Endometrial microvascular endothelial cells (primary cell): ENCODE data around the gene NDUFB11. TPM values are rescaled to one million over a fixed set of nuclear protein-coding genes. Genes with fewer than 3 reads are reported as not detected.
"Not testable (repeated sequence)": the region's sequence is repeated elsewhere in the genome, so short reads cannot be mapped to it uniquely, and the experiment has no call there.

Experiments
- in situ Hi-C: cut with HindIII; loops from 2 replicates; pipeline ENCODE4 v1.10.0; 2017; ENCODE audit warnings: low sequenced_read_pairs, low pct_unique_long_range_greater_than_20kb; ENCODE audit errors: inconsistent ontology term
- total RNA-seq: library from RNA; depleted of rRNA; stranded (reverse); fragments of >200 nt; gene quantifications from one replicate; pipeline ENCODE4 v1.2.3, GENCODE V29; 2015; ENCODE audit errors: inconsistent ontology term

Gene NDUFB11
- total RNA-seq, 1 donor from 2014 or later: 40.3 TPM

DNA sequence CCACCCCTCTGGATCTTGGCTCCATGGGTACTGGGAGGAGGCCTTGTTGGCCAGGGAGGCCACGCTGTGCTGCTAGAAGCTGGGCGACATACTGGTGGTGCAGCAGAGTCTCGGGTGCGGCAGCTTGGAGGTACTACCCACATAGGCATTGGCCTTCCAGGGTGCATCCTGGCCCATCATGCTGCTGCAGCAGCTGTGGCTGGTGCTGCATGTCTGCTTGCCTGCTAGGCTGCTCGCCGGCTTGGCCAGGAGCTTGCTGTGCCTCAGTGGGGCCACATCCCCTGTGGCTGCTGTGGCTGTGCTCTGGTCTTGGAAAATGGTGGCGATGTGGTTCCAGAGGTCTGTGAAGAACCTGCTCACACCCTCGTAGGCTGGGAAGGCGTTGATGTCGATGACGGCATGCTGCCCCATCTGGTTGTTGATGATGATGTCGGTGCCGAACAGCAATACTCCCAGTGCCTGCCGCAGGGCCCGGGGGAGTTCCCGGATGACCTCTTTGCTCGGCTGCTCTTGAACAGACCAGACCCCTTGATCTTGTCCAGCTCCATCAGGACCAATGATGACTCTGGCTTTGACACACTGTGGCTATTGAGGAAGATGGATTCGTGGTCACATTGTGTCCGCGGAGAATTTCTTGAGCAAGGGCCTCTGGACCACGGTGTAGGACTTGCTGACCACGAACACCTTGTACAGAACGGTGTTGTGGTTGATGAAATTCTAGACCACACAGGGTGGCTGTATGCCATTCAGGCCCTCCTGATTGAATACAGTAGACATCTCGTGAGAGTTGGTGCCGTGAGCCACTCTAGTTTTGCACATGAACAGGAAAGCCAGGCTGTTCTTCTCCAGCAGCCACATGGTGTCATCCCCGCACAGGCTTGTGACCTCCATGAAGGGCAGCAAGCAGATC, 12.4 kb upstream of the NDUFB11 start:
- in situ Hi-C loops: no loop called here

DNA sequence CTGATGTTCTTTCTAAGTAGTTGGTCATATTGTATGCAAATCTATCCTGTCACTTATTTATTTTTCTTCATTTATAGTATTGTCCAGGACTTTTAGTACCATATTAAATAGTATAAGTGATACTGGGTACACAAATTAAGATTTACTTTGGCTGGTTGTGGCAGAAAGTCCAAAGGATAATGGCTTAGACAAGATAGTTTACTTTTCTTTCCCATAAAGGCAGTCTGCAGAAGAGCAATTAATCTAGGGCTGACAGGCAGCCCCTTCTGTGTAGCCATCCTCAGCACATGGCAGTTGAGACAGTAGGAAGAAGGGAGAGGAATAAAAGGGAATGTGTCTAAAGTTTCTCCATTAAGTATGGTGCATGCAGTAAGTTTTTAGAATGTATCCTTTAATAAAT, 6.9 kb upstream of the NDUFB11 start:
- in situ Hi-C loops: no loop called here

GRCh38 chrX:47148946-47149345, 4.4 kb upstream of the NDUFB11 start:
- in situ Hi-C loops: no loop called here

- in situ Hi-C loops: no loop called here
These were observed 2.7 kb upstream of the NDUFB11 start for GRCh38 chrX:47146936-47147859.

GRCh38 chrX:47146121-47146935, 1.8 kb upstream of the NDUFB11 start:
- in situ Hi-C loops: no loop called here

DNA sequence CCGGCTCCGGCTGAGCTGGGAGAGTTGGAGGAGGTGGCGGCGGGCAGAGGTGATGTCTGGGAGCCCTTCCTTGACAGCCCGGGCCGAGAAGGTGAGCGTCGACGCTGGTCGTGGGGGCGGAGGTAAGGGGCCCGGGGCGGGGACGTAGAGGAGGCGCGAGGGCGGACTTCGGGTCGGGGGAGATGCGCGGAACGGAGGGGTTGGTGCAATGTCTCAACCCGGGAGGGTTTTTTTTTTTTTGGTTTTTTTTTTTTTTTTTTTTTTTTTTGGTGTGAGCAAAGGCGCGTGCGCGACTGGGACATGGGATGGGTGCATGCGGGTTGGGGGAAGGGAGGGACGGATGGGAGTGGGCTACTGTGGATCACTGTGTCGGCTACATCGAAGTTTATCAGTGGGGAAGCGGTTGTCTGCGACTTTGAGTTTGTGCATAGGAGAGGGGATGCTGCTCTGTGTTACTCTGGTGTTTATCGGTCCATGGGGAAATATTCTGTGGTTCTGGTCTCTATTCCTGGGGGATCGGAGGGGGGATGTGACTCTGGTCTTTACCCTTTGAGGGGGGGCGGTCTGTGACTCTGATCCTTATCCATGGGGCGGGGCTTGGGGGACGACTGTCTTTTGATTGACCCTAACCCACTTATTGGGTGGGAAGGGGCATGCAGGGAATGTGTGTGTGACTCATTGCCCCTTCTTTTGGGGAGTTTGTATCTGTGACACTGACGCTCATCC, 1.1 kb upstream of the NDUFB11 start:
- in situ Hi-C loops: no loop called here

DNA sequence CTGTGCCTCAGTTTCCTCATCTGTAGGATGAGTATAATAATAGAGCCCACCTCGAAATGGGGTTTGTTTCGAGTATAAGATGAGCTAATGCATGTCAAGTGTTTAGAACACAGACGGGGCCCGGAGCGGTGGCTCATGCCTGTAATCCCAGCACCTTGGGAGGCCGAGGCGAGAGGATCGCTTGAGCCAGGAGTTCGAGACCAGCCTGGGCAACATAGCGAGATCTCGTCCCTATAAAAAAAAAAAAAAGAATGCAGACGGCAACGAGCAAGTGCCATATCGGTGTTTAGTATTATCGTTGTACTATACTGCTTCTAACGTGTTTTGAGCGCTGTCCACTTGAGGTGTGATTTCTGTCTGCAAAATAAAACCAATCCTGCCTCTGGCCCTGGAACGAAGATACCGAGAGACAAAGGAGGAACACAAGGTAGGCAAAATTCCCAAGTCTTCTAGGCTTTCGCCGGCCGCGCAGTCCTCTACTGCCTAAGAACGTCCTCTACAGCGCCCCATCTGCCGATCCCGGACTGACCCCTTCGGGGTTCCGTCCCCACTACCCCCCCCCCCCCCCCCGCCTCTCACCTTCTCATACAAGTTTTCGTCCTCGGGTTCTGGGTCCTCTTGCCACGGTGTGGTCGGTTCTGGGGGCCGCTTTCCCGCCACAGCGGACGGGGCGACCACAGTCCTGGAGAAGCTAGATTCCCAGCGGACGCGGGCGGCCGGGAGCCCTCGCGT, 442 bp downstream of the NDUFB11 start:
- in situ Hi-C loops: no loop called here

DNA sequence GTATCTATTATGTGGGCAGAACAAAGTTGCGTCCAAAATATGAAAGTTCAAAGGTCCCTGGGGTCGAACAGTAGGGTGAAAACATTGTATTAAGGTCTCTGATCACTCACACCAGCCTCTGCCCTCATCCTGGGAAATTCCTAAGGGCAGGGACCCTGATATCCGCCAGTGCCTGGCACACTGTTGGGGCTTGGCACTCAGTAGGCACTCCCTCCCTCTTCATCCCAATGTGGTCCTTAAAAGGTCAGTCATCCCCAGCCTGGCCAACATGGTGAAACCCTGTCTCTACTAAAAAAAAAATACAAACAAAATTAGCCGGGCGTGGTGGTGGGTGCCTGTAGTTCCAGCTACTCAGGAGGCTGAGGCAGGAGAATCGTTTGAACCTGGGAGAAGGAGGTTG, 6.3 kb downstream of the NDUFB11 start:
- in situ Hi-C loops: no loop called here

DNA sequence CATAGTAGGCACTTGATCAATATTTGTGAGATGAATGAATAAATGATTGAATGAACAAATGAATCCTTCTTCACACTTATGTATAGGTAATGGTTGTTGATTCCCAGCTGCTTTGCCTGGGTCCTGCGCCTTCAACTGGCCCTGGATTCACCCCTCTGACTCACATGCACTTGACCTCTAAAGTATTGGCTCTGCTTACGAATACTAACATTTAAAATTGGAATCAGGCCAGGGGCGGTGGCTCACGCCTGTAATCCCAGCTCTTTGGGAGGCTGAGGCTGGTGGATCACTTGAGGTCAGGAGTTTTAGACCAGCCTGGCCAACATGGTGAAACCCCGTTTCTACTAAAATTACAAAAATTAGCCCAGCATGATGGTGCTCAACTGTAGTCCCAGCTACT, 8.9 kb downstream of the NDUFB11 start:
- in situ Hi-C loops: not testable (repeated sequence)

- in situ Hi-C loops: no loop called here
These were observed 11.0 kb downstream of the NDUFB11 start for GRCh38 chrX:47133493-47133892.

DNA sequence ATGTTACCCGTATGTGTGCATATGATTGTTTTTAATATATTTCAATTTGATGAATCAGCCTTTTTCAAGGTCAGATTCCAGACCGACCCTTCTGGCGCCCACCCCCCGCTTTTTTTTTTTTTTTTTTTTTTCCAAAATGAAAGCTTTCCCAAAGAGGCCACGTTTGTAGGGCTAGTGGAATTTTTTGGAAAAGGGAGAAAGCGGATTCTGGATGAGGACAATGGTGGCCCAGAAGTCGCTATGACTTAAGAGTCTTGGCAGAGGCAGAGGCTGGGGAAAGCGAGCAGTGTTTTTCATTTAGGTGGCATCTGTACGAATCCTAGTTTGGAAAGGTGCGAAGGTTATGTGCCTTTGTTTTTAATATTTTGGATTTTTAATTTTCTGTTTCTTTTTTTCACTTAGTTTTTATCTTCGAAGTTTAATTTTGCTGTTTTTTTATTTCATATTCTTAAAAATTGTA, 14.6 kb downstream of the NDUFB11 start:
- in situ Hi-C loops: no loop called here

DNA sequence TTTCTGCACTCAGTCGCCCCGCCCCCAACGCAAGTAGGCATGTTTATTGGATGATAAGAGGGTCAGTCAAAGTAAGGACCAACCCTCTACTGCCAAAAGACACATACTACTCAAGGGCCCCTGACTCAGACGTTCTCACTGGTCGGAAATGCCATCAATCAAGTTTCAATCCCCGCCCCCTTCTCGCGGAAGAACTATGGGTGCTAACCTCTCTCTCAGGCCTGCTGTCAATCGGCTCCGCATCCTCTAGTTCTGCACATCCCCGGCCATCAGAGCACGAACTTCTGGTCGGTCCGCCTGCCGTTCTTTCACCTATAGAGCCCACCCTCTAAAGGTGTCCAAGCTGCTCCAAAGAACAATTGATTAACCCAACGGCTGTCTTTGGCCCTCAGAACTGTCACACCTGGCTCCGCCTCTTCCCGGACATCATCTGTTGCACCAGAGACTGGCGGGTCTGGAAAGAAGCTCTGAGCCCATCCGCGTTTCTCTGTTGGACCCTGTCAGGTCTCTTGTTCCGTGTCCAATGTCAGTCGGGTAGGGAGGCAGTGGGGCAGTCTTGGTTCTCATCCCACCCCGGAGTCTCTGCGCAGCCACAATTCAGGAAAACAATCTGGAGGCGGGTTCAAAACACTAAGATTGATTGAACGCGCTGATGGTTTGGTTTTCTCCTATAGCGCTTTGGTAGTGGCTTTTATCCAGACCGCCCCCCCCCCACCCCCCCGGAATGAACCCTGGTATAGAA, 15.2 kb downstream of the NDUFB11 start:
- in situ Hi-C loops: no loop called here

GRCh38 chrX:47124466-47124865, 20.0 kb downstream of the NDUFB11 start:
- in situ Hi-C loops: not testable (repeated sequence)

DNA sequence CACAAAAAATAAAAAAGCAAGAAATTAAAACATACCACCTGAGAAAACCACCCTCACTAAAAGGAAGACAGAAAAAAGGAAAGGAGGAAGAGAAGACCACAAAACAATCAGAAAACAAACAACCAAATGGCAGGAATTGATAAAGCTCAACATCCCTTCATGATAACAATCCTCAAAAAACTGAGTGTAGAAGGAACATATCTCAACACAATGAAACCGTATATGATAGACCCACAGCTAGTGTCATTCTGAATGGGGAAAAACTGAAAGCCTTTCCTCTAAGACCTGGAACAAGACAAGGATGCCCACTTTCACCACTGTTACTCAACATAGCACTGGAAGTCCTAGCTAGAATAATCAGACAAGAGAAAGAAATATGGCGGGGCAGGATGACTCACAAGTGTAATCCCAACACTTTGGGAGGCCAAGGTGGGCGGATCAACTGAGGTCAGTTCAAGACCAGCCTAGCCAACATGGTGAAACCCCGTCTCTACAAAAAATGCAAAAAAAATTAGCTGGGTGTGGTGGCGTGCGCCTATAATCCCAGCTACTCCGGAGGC, 27.9 kb downstream of the NDUFB11 start:
- in situ Hi-C loops: not testable (repeated sequence)

- in situ Hi-C loops: no loop called here
These were observed 32.1 kb downstream of the NDUFB11 start for GRCh38 chrX:47112316-47112954.

DNA sequence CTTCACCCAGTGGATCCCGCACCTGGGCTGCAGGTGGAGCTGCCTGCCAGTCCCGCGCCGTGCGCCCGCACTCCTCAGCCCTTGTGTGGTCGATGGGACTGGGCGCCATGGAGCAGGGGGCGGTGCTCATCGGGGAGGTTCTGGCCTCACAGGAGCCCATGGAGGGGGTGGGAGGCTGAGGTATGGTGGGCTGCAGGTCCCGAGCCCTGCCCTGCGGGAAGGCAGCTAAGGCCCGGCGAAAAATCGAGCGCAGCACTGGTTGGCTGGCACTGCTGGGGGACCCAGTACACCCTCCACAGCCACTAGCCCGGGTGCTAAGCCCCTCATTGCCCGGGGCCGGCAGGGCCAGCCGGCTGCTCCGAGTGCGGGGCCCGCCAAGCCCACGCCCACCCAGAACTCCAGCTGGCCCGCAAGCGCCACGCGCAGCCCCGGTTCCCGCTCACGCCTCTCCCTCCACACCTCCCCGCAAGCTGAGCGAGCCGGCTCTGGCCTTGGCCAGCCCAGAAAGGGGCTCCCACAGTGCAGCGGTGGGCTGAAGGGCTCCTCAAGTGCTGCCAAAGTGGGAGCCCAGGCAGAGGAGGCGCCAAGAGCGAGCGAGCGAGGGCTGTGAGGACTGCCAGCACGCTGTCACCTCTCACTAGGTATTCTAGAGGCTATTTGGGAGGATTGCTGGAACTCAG, 33.4 kb downstream of the NDUFB11 start:
- in situ Hi-C loops: not testable (repeated sequence)
